Left kidney (tissue), 8 donors: ENCODE measurements around the gene CENPVL3. TPM values are rescaled to one million over a fixed set of nuclear protein-coding genes. Genes with fewer than 3 reads are reported as not detected.
"Not testable (repeated sequence)": the region's sequence is repeated elsewhere in the genome, so short reads cannot be mapped to it uniquely, and the experiment has no call there.

Source experiments
- DNase-seq: peaks from one replicate; pipeline ENCODE4 v3.0.0-alpha.2; 2013
- long read RNA-seq, 8 donors: transcript quantifications; one replicate each; lab custom pipeline, GENCODE V29; 2026
- polyA plus RNA-seq: library from polyadenylated mRNA; unstranded; fragments of 120-200 nt; gene quantifications from one replicate; pipeline ENCODE4 v1.2.1, GENCODE V29; 2013; ENCODE audit not compliant: insufficient read length

Gene CENPVL3
- polyA plus RNA-seq, result 1.0 TPM
- long read RNA-seq, donor 1, partial matches to known transcripts, result 0 of 1 reads
- long read RNA-seq, donor 1, other reads (novel, unspliced or antisense), result 0 of 1 reads
- long read RNA-seq, donor 2, partial matches to known transcripts, result 0 of 2 reads
- long read RNA-seq, donor 2, other reads (novel, unspliced or antisense), result 0 of 2 reads
- long read RNA-seq, donor 3, partial matches to known transcripts, result 0 of 2 reads
- long read RNA-seq, donor 3, other reads (novel, unspliced or antisense), result 0 of 2 reads
- long read RNA-seq, donor 4, partial matches to known transcripts, result 0 of 1 reads
- long read RNA-seq, donor 4, other reads (novel, unspliced or antisense), result 0 of 1 reads
- long read RNA-seq, donor 5, transcript CENPVL3-201 (1 exons, 1,945 nt), result major isoform, 5 of 5 reads
- long read RNA-seq, donor 5, partial matches to known transcripts, result 0 of 5 reads
- long read RNA-seq, donor 5, other reads (novel, unspliced or antisense), result 0 of 5 reads
- long read RNA-seq, donor 6, transcript CENPVL3-201 (1 exons, 1,945 nt), result major isoform, 5 of 5 reads
- long read RNA-seq, donor 6, partial matches to known transcripts, result 0 of 5 reads
- long read RNA-seq, donor 6, other reads (novel, unspliced or antisense), result 0 of 5 reads
- long read RNA-seq, donor 7, partial matches to known transcripts, result 0 of 4 reads
- long read RNA-seq, donor 7, other reads (novel, unspliced or antisense), result 0 of 4 reads
- long read RNA-seq, donor 8, partial matches to known transcripts, result 0 of 1 reads
- long read RNA-seq, donor 8, other reads (novel, unspliced or antisense), result 0 of 1 reads

- peak; percentile 19 for DNase-seq
Observed at GRCh38 chrX:51618241-51619155, at the start of gene CENPVL3. Gene CENPVL3, minus strand, starts transcription at chrX:51618912. Its CDS starts 39 bp downstream, at chrX:51618873.

DNA sequence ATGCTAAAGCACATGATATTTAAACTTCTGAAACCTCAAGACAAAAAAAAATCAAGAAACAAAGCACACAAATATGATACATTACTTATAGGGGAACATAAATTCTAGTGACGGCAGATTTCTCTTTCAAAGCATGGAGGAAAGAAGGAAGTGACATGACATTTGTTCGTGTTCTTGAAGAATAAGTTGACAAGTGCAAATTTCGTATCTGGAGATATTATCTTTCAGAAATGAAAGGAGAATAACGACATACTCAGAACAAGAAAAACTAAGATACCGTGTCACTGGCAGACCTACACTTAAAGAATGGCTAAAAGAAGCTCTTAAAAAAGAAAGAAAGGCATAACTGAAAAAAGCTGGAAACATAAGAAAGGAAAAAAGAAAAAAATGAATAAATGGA lies 47.3 kb upstream of the CENPVL3 start:
- no peak for DNase-seq

GRCh38 chrX:51643377-51643776 lies 24.7 kb upstream of the CENPVL3 start:
- DNase-seq, result no peak

DNA sequence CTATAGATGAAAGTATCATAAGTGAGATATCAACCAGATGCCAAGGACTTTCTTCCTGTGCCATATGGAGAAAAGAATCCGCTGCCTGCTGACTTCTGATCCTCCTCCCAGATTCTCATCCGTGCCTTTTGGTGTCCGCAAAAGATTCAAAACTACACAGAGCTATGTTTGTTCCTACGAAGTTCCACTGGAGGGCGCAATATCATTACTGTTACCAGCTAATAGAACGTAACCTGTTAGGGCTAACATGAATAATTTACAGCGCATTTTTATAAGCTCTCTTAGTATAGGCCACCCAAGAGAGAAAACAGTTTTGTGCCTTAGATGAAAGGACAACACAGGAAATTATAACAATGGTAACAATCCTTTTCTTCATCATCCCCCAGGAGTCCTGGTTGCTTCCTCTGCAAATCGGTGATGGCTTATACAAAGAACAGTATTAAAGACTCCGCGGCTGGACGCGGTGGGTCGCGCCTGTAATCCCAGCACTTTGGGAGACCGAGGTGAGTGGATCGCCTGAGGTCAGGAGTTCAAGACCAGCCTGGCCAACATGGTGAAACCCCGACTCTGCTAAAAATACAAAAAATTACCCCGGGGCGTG lies 22.8 kb upstream of the CENPVL3 start:
- DNase-seq, result peak; percentile 32

GRCh38 chrX:51636511-51636910 lies 17.8 kb upstream of the CENPVL3 start:
- not testable (repeated sequence) for DNase-seq

GRCh38 chrX:51614353-51615012 lies 4.2 kb downstream of the CENPVL3 start:
- peak; percentile 14 for DNase-seq

- DNase-seq, result no peak
Observed at GRCh38 chrX:51608766-51609165, 9.9 kb downstream of the CENPVL3 start.

GRCh38 chrX:51608126-51608525 lies 10.6 kb downstream of the CENPVL3 start:
- DNase-seq, result no peak

GRCh38 chrX:51606446-51606845 lies 12.3 kb downstream of the CENPVL3 start:
- DNase-seq, result no peak

DNA sequence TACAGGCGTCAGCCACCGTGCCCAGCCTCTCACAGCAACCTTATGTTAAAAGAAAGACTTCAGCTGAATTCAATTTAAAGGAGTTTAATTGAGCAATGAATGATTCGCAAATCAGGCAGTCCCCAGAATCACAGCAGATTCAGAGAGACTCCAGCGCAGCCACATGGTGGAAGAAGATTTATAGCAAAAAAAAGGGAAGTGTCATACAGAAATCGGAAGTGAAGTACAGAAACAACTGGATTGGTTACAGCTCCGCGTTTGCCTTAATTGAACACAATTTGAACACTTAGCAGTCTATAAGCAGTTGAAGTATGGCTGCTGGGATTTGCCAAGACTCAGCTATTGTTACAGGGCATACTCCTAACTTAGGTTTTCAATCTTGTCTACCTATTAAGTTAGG lies 19.8 kb downstream of the CENPVL3 start:
- DNase-seq, result no peak

- no peak for DNase-seq
Observed at GRCh38 chrX:51571874-51572273, 46.8 kb downstream of the CENPVL3 start.

- DNase-seq, result no peak
Observed at GRCh38 chrX:51569561-51569960, 49.2 kb downstream of the CENPVL3 start.

GRCh38 chrX:51568586-51568985 lies 50.1 kb downstream of the CENPVL3 start:
- no peak for DNase-seq

Other genes with a start within 250 kb of the CENPVL3 start
- 14.8 TPM for gene NUDT11, start 122.3 kb downstream of the CENPVL3 start, polyA plus RNA-seq
- 0.28 TPM for gene CENPVL2, start 63.9 kb upstream of the CENPVL3 start, polyA plus RNA-seq
- 0.28 TPM for gene CENPVL1, start 91.6 kb upstream of the CENPVL3 start, polyA plus RNA-seq
- gene GSPT2, start 124.5 kb upstream of the CENPVL3 start, polyA plus RNA-seq, result 21.2 TPM